ENCODE results near the gene VCAM1. TPM values are rescaled to one million over a fixed set of nuclear protein-coding genes. Genes with fewer than 3 reads are reported as not detected.
"Not testable (repeated sequence)": the region's sequence is repeated elsewhere in the genome, so short reads cannot be mapped to it uniquely, and the experiment has no call there.

VCAM1 gene
- total RNA-seq, 1 experiment from 2014 or later = 0.94 TPM

GRCh38 chr1:100706296-100706695 is 13.2 kb upstream of the VCAM1 start:
- peaks cover 3% of the 10 kb centered on the region for H3K9me3 Mint-ChIP-seq (ENCODE audit: low read depth, unreplicated experiment)
- no peaks in the 10 kb centered on the region for H3K36me3 Mint-ChIP-seq (ENCODE audit: insufficient read depth, unreplicated experiment)
- CTCF ChIA-PET = no interaction called here
- TF ChIP-seq CTCF (IDR thresholded peaks at IDR 0.05; ENCODE audit: unreplicated experiment) = no peak
- no peak overlapping the region for H3K4me3 Mint-ChIP-seq (ENCODE audit: low read depth, unreplicated experiment)
- H3K4me1 Mint-ChIP-seq (ENCODE audit: low read depth, unreplicated experiment) = no peaks in the 10 kb centered on the region
- no peaks in the 10 kb centered on the region for H3K27me3 Mint-ChIP-seq (ENCODE audit: unreplicated experiment)
- intact Hi-C loops (cut with micrococcal nuclease; ENCODE audit: unreplicated experiment) = no loop called here
- no peak for DNase-seq
- H3K27ac Mint-ChIP-seq (ENCODE audit: unreplicated experiment) = no peak overlapping the region
- BruUV-seq (replicated peaks) = no TSS peak

GRCh38 chr1:100706856-100707255 is 12.7 kb upstream of the VCAM1 start:
- no peaks in the 10 kb centered on the region for H3K36me3 Mint-ChIP-seq (ENCODE audit: insufficient read depth, unreplicated experiment)
- H3K9me3 Mint-ChIP-seq (ENCODE audit: low read depth, unreplicated experiment) = no peaks in the 10 kb centered on the region
- intact Hi-C loops (cut with micrococcal nuclease; ENCODE audit: unreplicated experiment) = no loop called here
- CTCF ChIA-PET = no interaction called here
- H3K27ac Mint-ChIP-seq (ENCODE audit: unreplicated experiment) = no peak overlapping the region
- H3K4me3 Mint-ChIP-seq (ENCODE audit: low read depth, unreplicated experiment) = no peak overlapping the region
- H3K4me1 Mint-ChIP-seq (ENCODE audit: low read depth, unreplicated experiment) = no peaks in the 10 kb centered on the region
- H3K27me3 Mint-ChIP-seq (ENCODE audit: unreplicated experiment) = no peaks in the 10 kb centered on the region
- no TSS peak for BruUV-seq (replicated peaks)
- DNase-seq = no peak
- TF ChIP-seq CTCF (IDR thresholded peaks at IDR 0.05; ENCODE audit: unreplicated experiment) = no peak

- intact Hi-C loops (cut with micrococcal nuclease; ENCODE audit: unreplicated experiment) = no loop called here
- Mint-ChIP-seq H3K4me1 (ENCODE audit: low read depth, unreplicated experiment) (peaks cover 7% of the 10 kb centered on the region), H3K27ac (ENCODE audit: unreplicated experiment) (no peak overlapping the region), H3K4me3 (ENCODE audit: low read depth, unreplicated experiment) (no peak overlapping the region), H3K36me3 (ENCODE audit: insufficient read depth, unreplicated experiment) (no peaks in the 10 kb centered on the region), H3K9me3 (ENCODE audit: low read depth, unreplicated experiment) (no peaks in the 10 kb centered on the region), H3K27me3 (ENCODE audit: unreplicated experiment) (no peaks in the 10 kb centered on the region)
- no TSS peak for BruUV-seq (replicated peaks)
- CTCF ChIA-PET = no interaction called here
- DNase-seq = no peak
- TF ChIP-seq CTCF (IDR thresholded peaks at IDR 0.05; ENCODE audit: unreplicated experiment) = no peak
These were observed 11.0 kb upstream of the VCAM1 start for GRCh38 chr1:100708476-100709062.

- H3K27me3 Mint-ChIP-seq (ENCODE audit: unreplicated experiment) = no peaks in the 10 kb centered on the region
- DNase-seq = no peak
- peaks cover 16% of the 10 kb centered on the region for H3K4me1 Mint-ChIP-seq (ENCODE audit: low read depth, unreplicated experiment)
- H3K9me3 Mint-ChIP-seq (ENCODE audit: low read depth, unreplicated experiment) = no peaks in the 10 kb centered on the region
- H3K36me3 Mint-ChIP-seq (ENCODE audit: insufficient read depth, unreplicated experiment) = no peaks in the 10 kb centered on the region
- H3K27ac Mint-ChIP-seq (ENCODE audit: unreplicated experiment) = no peak overlapping the region
- intact Hi-C loops (cut with micrococcal nuclease; ENCODE audit: unreplicated experiment) = loop anchor here (10.0 kb wide), 1 partner anchor 66 kb away; no protein-coding TSS in a partner anchor
- no TSS peak for BruUV-seq (replicated peaks)
- no peak overlapping the region for H3K4me3 Mint-ChIP-seq (ENCODE audit: low read depth, unreplicated experiment)
- CTCF ChIA-PET = no interaction called here
- TF ChIP-seq CTCF (IDR thresholded peaks at IDR 0.05; ENCODE audit: unreplicated experiment) = no peak
These were observed 8.4 kb upstream of the VCAM1 start for GRCh38 chr1:100710906-100711682.

- H3K9me3 Mint-ChIP-seq (ENCODE audit: low read depth, unreplicated experiment); DNase-seq; H3K36me3 Mint-ChIP-seq (ENCODE audit: insufficient read depth, unreplicated experiment); H3K4me3 Mint-ChIP-seq (ENCODE audit: low read depth, unreplicated experiment); CTCF ChIA-PET; BruUV-seq (replicated peaks); H3K27me3 Mint-ChIP-seq (ENCODE audit: unreplicated experiment): not testable (repeated sequence)
- Mint-ChIP-seq H3K27ac (ENCODE audit: unreplicated experiment) (peak overlapping the region; percentile 80), H3K4me1 (ENCODE audit: low read depth, unreplicated experiment) (peaks cover 16% of the 10 kb centered on the region)
- intact Hi-C loops (cut with micrococcal nuclease; ENCODE audit: unreplicated experiment) = loop anchor here (10.0 kb wide), 1 partner anchor 68 kb away; no protein-coding TSS in a partner anchor
These were observed 6.5 kb upstream of the VCAM1 start for GRCh38 chr1:100713027-100713426.

Data from Calu3 (cell line).